HepG2 (cell line): Measurements from ENCODE around the gene VPS13D. TPM values are rescaled to one million over a fixed set of nuclear protein-coding genes. Genes with fewer than 3 reads are reported as not detected.

Source experiments
- CEBPB ChIP-seq: IDR thresholded peaks from 2 replicates; pipeline ENCODE4 v1.6.1; 2011; ENCODE audit warnings: low read depth, low read length, improper control_type of control experiment, borderline replicate concordance
- FIP1L1 ChIP-seq: fragments of 200-400 bp; formaldehyde crosslinking; IDR thresholded peaks from 2 replicates; pipeline ENCODE4 v1.6.1; 2018; ENCODE audit warnings: low read depth, mild to moderate bottlenecking, low read length, moderate library complexity, borderline replicate concordance; ENCODE audit not compliant: insufficient read depth
- FOXM1 ChIP-seq: sonication (generic); formaldehyde crosslinking; IDR thresholded peaks from 2 replicates; pipeline ENCODE4 v1.5.0; 2020; ENCODE audit warnings: missing genetic modification reagents
- HNF1B ChIP-seq: sonication (generic); formaldehyde crosslinking; IDR thresholded peaks from 2 replicates; pipeline ENCODE4 v1.5.1; 2020; ENCODE audit warnings: mild to moderate bottlenecking, moderate library complexity, missing genetic modification reagents
- MYC ChIP-seq: sonication (generic); formaldehyde crosslinking; IDR thresholded peaks from 2 replicates; pipeline ENCODE4 v1.9.0; 2021; ENCODE audit warnings: missing genetic modification reagents, borderline replicate concordance
- MYNN ChIP-seq: sonication (generic); formaldehyde crosslinking; IDR thresholded peaks from 2 replicates; pipeline ENCODE4 v1.4.0; 2020; ENCODE audit warnings: mild to moderate bottlenecking, low read depth, missing genetic modification reagents
- RAD51 ChIP-seq: fragments of 450-650 bp; IDR thresholded peaks from 2 replicates; pipeline ENCODE4 v1.6.1; 2016; ENCODE audit warnings: borderline replicate concordance
- TAF15 ChIP-seq: fragments of 200-400 bp; formaldehyde crosslinking; IDR thresholded peaks from one replicate; pipeline ENCODE4 v1.6.1; 2018; ENCODE audit warnings: mild to moderate bottlenecking, low read depth, low read length; ENCODE audit not compliant: poor library complexity, severe bottlenecking
- TOE1 ChIP-seq: sonication (generic); formaldehyde crosslinking; IDR thresholded peaks from 2 replicates; pipeline ENCODE4 v1.4.0; 2020; ENCODE audit warnings: mild to moderate bottlenecking, missing genetic modification reagents
- ZNF30 ChIP-seq: sonication (generic); formaldehyde crosslinking; IDR thresholded peaks from 2 replicates; pipeline ENCODE4 v1.5.0; 2020; ENCODE audit warnings: mild to moderate bottlenecking, missing genetic modification reagents
- ZNF335 ChIP-seq: sonication (generic); formaldehyde crosslinking; IDR thresholded peaks from 2 replicates; pipeline ENCODE4 v1.4.0; 2020; ENCODE audit warnings: missing genetic modification reagents
- ZNF460 ChIP-seq: sonication (generic); formaldehyde crosslinking; IDR thresholded peaks from 2 replicates; pipeline ENCODE4 v1.5.1; 2020; ENCODE audit warnings: missing genetic modification reagents, mild to moderate bottlenecking, borderline replicate concordance
- ZNF510 ChIP-seq: sonication (generic); formaldehyde crosslinking; IDR thresholded peaks from 2 replicates; pipeline ENCODE4 v1.4.0; 2020; ENCODE audit warnings: low read depth, mild to moderate bottlenecking, missing genetic modification reagents
- ZNF556 ChIP-seq: sonication (generic); formaldehyde crosslinking; IDR thresholded peaks from 2 replicates; pipeline ENCODE4 v1.4.0; 2020; ENCODE audit warnings: mild to moderate bottlenecking, missing genetic modification reagents, borderline replicate concordance
- ZNF557 ChIP-seq: sonication (generic); formaldehyde crosslinking; IDR thresholded peaks from 2 replicates; pipeline ENCODE4 v1.4.0; 2020; ENCODE audit warnings: missing genetic modification reagents
- ZNF577 ChIP-seq: sonication (generic); formaldehyde crosslinking; IDR thresholded peaks from 2 replicates; pipeline ENCODE4 v1.4.0; 2020; ENCODE audit warnings: mild to moderate bottlenecking, low read depth, missing genetic modification reagents, borderline replicate concordance
- ZNF83 ChIP-seq: sonication (generic); formaldehyde crosslinking; IDR thresholded peaks from 2 replicates; pipeline ENCODE4 v1.4.0; 2020; ENCODE audit warnings: missing genetic modification reagents, mild to moderate bottlenecking, borderline replicate concordance
- ZXDC ChIP-seq: sonication (generic); formaldehyde crosslinking; IDR thresholded peaks from 2 replicates; pipeline ENCODE4 v1.5.0; 2020; ENCODE audit warnings: mild to moderate bottlenecking, missing genetic modification reagents
- polyA plus RNA-seq, 8 experiments: library from polyadenylated mRNA; depleted of rRNA in 3 of 8; stranded (reverse) in 7 of 8; unstranded in 1 of 8; fragments of >200 nt; fragmentation: Illumina TruSeq in 4 of 8; extraction: Trizol in 4 of 8; gene quantifications; 2 replicates each; pipeline versions ENCODE4 v1.2.1 to v1.2.3, GENCODE V29; 2011 to 2016; ENCODE audit warnings: low read depth in 4 of 8, missing spikeins in 1 of 8, mixed read lengths in 1 of 8; ENCODE audit not compliant: insufficient read depth in 1 of 8
- total RNA-seq, 5 experiments: library from RNA; depleted of rRNA; stranded (reverse); fragments of >200 nt; fragmentation: Illumina TruSeq; extraction: Trizol; gene quantifications; 2 replicates each; pipeline ENCODE4 v1.2.3, GENCODE V29; 2016; ENCODE audit warnings: low read depth in 1 of 5
- TF ChIP-seq, protein P1 (sequence below): sonication (generic); formaldehyde crosslinking; IDR thresholded peaks from 2 replicates; pipeline ENCODE4 v1.4.0; 2020; ENCODE audit warnings: missing genetic modification reagents, borderline replicate concordance
- TF ChIP-seq, protein P2 (sequence below): sonication (generic); formaldehyde crosslinking; IDR thresholded peaks from 2 replicates; pipeline ENCODE4 v1.5.0; 2020; ENCODE audit warnings: missing genetic modification reagents
- TF ChIP-seq, protein P3 (sequence below): sonication (generic); formaldehyde crosslinking; IDR thresholded peaks from 2 replicates; pipeline ENCODE4 v1.8.1; 2022; ENCODE audit warnings: mild to moderate bottlenecking, missing genetic modification reagents

VPS13D gene
- total and polyA plus RNA-seq, 2 of the 13 experiments (the other 11 are each of a cell fraction or from before 2014, with no cell fraction given): 8.6 to 13.9 TPM

GRCh38 chr1:12528021-12528852, 298.4 kb downstream of the VPS13D start (continued):
- TF ChIP-seq MYNN (CRISPR knock-in tag) (0 out of 2 replicates have a peak, but pooled peaks have one; percentile 69), ZNF460 (CRISPR knock-in tag) (peak; percentile 61), ZNF556 (peak; percentile 53; the same call in 1 of the 2 replicates), ZNF510 (no peak), TOE1 (CRISPR knock-in tag) (peak; percentile 46; the same call in 1 of the 2 replicates), HNF1B (CRISPR knock-in tag) (peak; percentile 83), FIP1L1 (no peak), ZXDC (no peak; the same call in 1 of the 2 replicates), ZNF83 (CRISPR knock-in tag) (no peak), CEBPB (peak; percentile 97), ZNF30 (CRISPR knock-in tag) (no peak), FOXM1 (CRISPR knock-in tag) (no peak), ZNF335 (CRISPR knock-in tag) (0 out of 2 replicates have a peak, but pooled peaks have one; percentile 30), ZNF557 (0 out of 2 replicates have a peak, but pooled peaks have one; percentile 47), RAD51 (no peak), MYC (peak; percentile 92), TAF15 (no peak), ZNF577 (CRISPR knock-in tag) (no peak)
- TF ChIP-seq, protein P1, sequence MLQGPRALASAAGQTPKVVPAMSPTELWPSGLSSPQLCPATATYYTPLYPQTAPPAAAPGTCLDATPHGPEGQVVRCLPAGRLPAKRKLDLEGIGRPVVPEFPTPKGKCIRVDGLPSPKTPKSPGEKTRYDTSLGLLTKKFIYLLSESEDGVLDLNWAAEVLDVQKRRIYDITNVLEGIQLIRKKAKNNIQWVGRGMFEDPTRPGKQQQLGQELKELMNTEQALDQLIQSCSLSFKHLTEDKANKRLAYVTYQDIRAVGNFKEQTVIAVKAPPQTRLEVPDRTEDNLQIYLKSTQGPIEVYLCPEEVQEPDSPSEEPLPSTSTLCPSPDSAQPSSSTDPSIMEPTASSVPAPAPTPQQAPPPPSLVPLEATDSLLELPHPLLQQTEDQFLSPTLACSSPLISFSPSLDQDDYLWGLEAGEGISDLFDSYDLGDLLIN (CRISPR knock-in tag): no peak
- TF ChIP-seq, protein P2, sequence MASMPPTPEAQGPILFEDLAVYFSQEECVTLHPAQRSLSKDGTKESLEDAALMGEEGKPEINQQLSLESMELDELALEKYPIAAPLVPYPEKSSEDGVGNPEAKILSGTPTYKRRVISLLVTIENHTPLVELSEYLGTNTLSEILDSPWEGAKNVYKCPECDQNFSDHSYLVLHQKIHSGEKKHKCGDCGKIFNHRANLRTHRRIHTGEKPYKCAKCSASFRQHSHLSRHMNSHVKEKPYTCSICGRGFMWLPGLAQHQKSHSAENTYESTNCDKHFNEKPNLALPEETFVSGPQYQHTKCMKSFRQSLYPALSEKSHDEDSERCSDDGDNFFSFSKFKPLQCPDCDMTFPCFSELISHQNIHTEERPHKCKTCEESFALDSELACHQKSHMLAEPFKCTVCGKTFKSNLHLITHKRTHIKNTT (CRISPR knock-in tag): no peak
- TF ChIP-seq, protein P3, sequence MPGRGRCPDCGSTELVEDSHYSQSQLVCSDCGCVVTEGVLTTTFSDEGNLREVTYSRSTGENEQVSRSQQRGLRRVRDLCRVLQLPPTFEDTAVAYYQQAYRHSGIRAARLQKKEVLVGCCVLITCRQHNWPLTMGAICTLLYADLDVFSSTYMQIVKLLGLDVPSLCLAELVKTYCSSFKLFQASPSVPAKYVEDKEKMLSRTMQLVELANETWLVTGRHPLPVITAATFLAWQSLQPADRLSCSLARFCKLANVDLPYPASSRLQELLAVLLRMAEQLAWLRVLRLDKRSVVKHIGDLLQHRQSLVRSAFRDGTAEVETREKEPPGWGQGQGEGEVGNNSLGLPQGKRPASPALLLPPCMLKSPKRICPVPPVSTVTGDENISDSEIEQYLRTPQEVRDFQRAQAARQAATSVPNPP (CRISPR knock-in tag): peak; percentile 37; the same call in 1 of the 2 replicates
